Bronchial epithelial cell (primary cell): ENCODE measurements around the gene TNFAIP8L3. TPM values are rescaled to one million over a fixed set of nuclear protein-coding genes. Genes with fewer than 3 reads are reported as not detected.

Source experiments
- DNase-seq: peaks from one replicate; pipeline ENCODE4 v3.0.0-alpha.2; 2010; ENCODE audit warnings: low read depth
- FAIRE-seq: peaks from 2 replicates; lab custom pipeline; 2011; peaks lifted over from hg19 to GRCh38; lab: Jason Lieb, UNC
- H3K27me3 ChIP-seq: 2 replicates; pipeline ENCODE4 v1.5.1; 2011; ENCODE audit warnings: low read length; ENCODE audit not compliant: control insufficient read depth, insufficient read depth
- H3K36me3 ChIP-seq: 2 replicates; pipeline ENCODE4 v1.5.1; 2011; ENCODE audit warnings: low read length; ENCODE audit not compliant: control insufficient read depth, insufficient read depth
- H3K4me3 ChIP-seq: 2 replicates; pipeline ENCODE4 v1.5.1; 2011; ENCODE audit warnings: mild to moderate bottlenecking, low read depth, low read length, control low read depth
- total RNA-seq: library from RNA; depleted of rRNA; stranded (reverse); fragments of >200 nt; gene quantifications from 2 replicates; pipeline ENCODE4 v1.2.1, GENCODE V29; 2014
- TF ChIP-seq, protein P1 (sequence below): IDR thresholded peaks from 2 replicates; pipeline ENCODE4 v1.5.1; 2011; ENCODE audit warnings: mild to moderate bottlenecking, moderate library complexity, low read length, control low read depth, inconsistent platforms; ENCODE audit not compliant: insufficient read depth, severe bottlenecking

TNFAIP8L3 gene
- total RNA-seq, 1 donor from 2014 or later = 5.0 TPM

DNA sequence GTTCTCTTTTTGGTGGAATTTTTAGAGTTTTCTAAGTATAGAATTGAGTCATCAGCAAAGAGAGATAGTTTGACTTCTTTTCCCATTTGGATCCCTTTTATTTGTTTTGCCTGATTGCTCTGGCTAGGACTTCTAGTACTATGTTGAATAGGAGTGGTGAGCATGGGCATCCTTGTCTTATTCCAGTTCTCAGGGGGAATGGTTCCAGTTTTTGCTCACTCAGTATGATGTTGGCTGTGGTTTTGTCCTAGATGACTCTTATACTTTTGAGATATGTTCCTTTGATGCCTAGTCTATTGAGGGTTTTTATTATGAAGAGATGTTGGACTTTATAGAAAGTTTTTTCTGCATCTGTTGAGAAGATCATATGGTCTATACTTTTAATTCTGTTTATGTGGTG is 72.5 kb downstream of the TNFAIP8L3 start:
- no peak for DNase-seq
- Histone ChIP-seq H3K27me3 (no peaks in the 10 kb centered on the region), H3K36me3 (no peaks in the 10 kb centered on the region), H3K4me3 (no peak overlapping the region)
- TF ChIP-seq, protein P1, sequence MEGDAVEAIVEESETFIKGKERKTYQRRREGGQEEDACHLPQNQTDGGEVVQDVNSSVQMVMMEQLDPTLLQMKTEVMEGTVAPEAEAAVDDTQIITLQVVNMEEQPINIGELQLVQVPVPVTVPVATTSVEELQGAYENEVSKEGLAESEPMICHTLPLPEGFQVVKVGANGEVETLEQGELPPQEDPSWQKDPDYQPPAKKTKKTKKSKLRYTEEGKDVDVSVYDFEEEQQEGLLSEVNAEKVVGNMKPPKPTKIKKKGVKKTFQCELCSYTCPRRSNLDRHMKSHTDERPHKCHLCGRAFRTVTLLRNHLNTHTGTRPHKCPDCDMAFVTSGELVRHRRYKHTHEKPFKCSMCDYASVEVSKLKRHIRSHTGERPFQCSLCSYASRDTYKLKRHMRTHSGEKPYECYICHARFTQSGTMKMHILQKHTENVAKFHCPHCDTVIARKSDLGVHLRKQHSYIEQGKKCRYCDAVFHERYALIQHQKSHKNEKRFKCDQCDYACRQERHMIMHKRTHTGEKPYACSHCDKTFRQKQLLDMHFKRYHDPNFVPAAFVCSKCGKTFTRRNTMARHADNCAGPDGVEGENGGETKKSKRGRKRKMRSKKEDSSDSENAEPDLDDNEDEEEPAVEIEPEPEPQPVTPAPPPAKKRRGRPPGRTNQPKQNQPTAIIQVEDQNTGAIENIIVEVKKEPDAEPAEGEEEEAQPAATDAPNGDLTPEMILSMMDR = no peak
- no peak for FAIRE-seq

DNA sequence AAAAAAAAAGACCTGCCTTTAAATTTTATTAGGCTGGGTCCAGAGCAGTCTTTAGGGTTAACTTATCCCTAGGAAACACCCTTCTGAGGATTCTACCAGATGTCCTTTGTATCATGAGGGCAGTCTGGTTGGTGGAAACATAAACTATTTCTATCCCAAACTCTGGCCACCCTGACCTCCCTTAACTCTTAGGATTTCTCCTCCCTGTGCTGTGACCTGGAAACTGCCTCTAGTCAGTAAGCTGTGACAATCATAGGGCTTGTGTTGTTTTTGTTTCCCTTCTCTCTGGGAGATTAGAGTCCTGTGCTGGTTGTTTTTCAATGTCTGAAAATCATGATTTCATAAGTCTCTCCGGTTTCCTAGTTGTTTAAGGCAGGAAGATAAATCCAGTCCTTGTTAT is 78.1 kb downstream of the TNFAIP8L3 start:
- no peaks in the 10 kb centered on the region for H3K27me3 ChIP-seq
- TF ChIP-seq, protein P1 = no peak
- DNase-seq = no peak
- H3K4me3 ChIP-seq = no peak overlapping the region
- no peak for FAIRE-seq
- no peaks in the 10 kb centered on the region for H3K36me3 ChIP-seq

DNA sequence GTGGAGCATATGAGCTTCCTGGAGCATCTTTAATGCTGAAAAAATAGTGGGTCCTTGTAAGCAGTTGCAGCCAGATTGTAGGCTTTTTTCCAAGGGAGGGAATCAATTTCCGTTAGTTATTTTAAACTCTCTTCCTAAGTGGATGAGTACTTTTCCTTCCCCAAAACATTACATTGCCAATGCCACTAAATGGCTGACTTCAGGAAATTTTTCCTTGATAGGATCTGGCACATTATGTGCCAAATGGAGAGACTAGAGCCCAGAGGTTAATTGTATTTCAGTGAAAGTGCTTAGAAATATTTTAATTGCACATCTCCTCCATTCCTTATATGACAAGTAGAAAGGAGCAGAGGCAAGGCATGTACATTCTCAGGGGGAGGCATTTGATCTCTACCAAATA is 83.5 kb downstream of the TNFAIP8L3 start:
- DNase-seq (no peak), FAIRE-seq (no peak)
- H3K4me3 ChIP-seq = no peak overlapping the region
- no peaks in the 10 kb centered on the region for H3K27me3 ChIP-seq
- H3K36me3 ChIP-seq = no peaks in the 10 kb centered on the region
- TF ChIP-seq, protein P1 = no peak

DNA sequence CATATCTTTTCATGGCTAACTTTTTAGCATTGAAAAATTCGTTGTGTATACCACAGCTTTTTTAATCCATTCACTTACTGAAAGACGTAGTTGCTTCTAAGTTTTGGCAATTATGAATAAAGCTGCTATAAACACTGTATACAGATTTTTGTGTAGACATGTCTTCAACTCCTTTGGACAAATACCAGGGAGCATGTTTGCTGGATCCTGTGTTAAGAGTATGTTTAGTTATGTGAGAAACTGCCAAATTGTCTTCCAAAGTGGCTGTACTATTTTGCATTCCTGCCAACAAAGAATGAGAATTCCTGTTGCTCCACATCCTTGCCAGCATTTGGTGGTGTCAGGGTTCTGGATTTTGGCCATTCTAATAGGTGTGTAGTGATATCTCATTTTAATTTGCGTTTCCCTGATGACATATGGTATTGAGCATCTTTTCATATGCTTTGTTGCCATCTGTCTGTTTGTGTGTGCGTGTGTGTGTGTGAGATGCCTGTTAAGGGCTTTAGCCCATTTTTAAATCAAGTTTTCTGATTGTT is 87.5 kb downstream of the TNFAIP8L3 start:
- Histone ChIP-seq H3K36me3 (no peaks in the 10 kb centered on the region), H3K4me3 (no peak overlapping the region), H3K27me3 (no peaks in the 10 kb centered on the region)
- no peak for FAIRE-seq
- DNase-seq = no peak
- TF ChIP-seq, protein P1 = no peak

Other genes with a start within 250 kb of the TNFAIP8L3 start
- 18.2 and 18.6 TPM in 2 replicates for gene AP4E1, start 186.2 kb downstream of the TNFAIP8L3 start, total RNA-seq
- gene CYP19A1, start 243.7 kb upstream of the TNFAIP8L3 start, total RNA-seq = not detected in 2 replicates
- gene GLDN, start 246.7 kb upstream of the TNFAIP8L3 start, total RNA-seq = 0.13 and 0.26 TPM in 2 replicates